ENCODE data around the gene PCSK7. TPM values are rescaled to one million over a fixed set of nuclear protein-coding genes. Genes with fewer than 3 reads are reported as not detected.

Gene PCSK7
- total RNA-seq, 1 experiment from 2014 or later: 30.0 TPM

GRCh38 chr11:117225553-117226170 is 6.2 kb downstream of the PCSK7 start:
- ChIA-PET CTCF (interaction anchor here (1.6 to 2.8 kb wide), 4 partner anchors 11 to 493 kb away, joined by 4 to 30 read pairs (median 8); partner anchors contain the start of genes APOA5 and SIDT2), POLR2A (no interaction called here), RAD21 (ENCODE audit: low non-redundant PET in 1 of 2, low total read pairs in 2 of 2, uncharacterized antibody in 2 of 2, unreplicated experiment in 2 of 2) (no interaction called here)
- ATAC-seq (no peak), DNase-seq (ENCODE audit: low read depth, low spot score) (no peak)
- TF ChIP-seq CTCF (IDR thresholded peaks at IDR 0.05 in 2 of 3, conservative IDR thresholded peaks at IDR 0.05 in 1 of 3; ENCODE audit: borderline replicate concordance in 1 of 3, insufficient read depth in 1 of 3, low read depth in 2 of 3, low read length in 2 of 3): no peak
- intact Hi-C loops (cut with micrococcal nuclease): loop anchor here (1.0 to 5.0 kb wide), 5 partner anchors 44 to 493 kb away; partner anchors contain the start of gene APOA5
- H2AFZ ChIP-seq (ENCODE audit: low read depth, low read length, poor library complexity, severe bottlenecking): no peak overlapping the region
- peaks cover 9% of the 10 kb centered on the region for H3K79me2 ChIP-seq (ENCODE audit: insufficient read depth, low read length)
- no peaks in the 10 kb centered on the region for H3K27me3 ChIP-seq (ENCODE audit: insufficient read depth, low read length)
- no peaks in the 10 kb centered on the region for H3K9me2 ChIP-seq (ENCODE audit: insufficient read depth)
- no peak overlapping the region for H3K9ac ChIP-seq (ENCODE audit: low read length)
- peaks cover 15 to 24% of the 10 kb centered on the region in 2 experiments for H3K4me1 ChIP-seq (ENCODE audit: control insufficient read depth in 1 of 2, insufficient read depth in 2 of 2, low read length in 2 of 2)
- BruUV-seq (replicated peaks): no TSS peak
- no peaks in the 10 kb centered on the region for H4K20me1 ChIP-seq (ENCODE audit: insufficient read depth)
- no peaks in the 10 kb centered on the region for H3K9me3 ChIP-seq (ENCODE audit: control insufficient read depth in 1 of 2, insufficient read depth in 1 of 2, low read depth in 1 of 2, low read length in 2 of 2)
- no peak overlapping the region for H3K4me2 ChIP-seq (ENCODE audit: low read length)
- H3K36me3 ChIP-seq (ENCODE audit: control insufficient read depth in 1 of 2, insufficient read depth in 2 of 2, low read length in 2 of 2): peaks cover 9 to 12% of the 10 kb centered on the region in 2 experiments; a peak in 3 of 4 replicates
- no peak overlapping the region for H3K27ac ChIP-seq (ENCODE audit: low read depth, low read length)
- H3K4me3 ChIP-seq (replicated peaks in 1 of 2; ENCODE audit: low read depth in 1 of 2, low read length in 2 of 2): no peak overlapping the region

DNA sequence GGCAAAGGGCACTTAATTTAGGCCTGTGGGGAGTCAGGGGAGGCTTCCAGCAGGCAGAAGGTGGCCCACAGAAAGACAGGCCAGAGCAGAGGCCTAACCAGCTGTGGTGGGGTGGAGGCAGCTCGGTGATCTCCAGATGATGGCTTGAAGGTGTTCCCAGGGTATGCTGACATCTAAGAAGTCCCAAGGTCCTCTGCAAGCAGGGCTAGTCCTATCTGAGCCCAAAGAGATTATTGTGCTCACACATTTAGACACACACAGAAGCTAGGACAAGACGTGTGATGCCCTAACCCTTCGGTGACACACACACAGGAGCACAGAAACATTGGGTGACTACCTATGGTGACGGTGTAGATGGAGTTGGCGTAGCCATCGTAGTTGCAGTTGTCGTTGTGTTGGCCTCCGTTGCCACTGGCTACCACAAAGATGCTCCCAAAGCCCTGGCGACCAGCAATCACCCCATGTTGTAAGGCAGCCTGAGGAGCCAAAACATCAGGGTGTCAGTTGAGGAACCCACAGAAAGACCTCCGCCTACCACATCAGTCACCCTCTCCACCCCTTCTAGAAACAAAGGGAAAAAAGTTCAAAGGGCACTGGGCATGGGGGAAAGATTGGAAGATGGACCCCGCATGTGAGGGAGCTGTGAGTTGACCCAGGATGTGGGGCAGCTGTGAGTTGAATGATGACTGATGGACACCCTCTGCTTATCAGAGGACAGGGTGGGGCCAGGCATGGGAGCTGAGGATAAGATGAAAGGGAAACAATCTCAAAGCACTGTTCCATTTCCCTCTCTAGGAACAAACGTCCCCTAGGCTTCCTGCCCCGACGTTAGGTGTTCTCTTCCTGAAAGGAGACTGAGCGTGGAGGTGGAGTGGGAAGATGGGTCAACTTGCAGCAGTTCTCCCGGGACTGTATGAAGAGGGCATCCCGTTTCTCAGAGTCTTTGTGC is 7.9 kb downstream of the PCSK7 start:
- H3K36me3 ChIP-seq (ENCODE audit: control insufficient read depth in 1 of 2, insufficient read depth in 2 of 2, low read length in 2 of 2): peaks cover 11 to 17% of the 10 kb centered on the region in 2 experiments; a peak in 3 of 4 replicates
- H3K9ac ChIP-seq (ENCODE audit: low read length): no peak overlapping the region
- H3K79me2 ChIP-seq (ENCODE audit: insufficient read depth, low read length): no peaks in the 10 kb centered on the region
- no TSS peak for BruUV-seq (replicated peaks)
- H2AFZ ChIP-seq (ENCODE audit: low read depth, low read length, poor library complexity, severe bottlenecking): no peak overlapping the region
- H3K9me2 ChIP-seq (ENCODE audit: insufficient read depth): no peaks in the 10 kb centered on the region
- no peak overlapping the region for H3K4me2 ChIP-seq (ENCODE audit: low read length)
- H3K4me3 ChIP-seq (replicated peaks in 1 of 2; ENCODE audit: low read depth in 1 of 2, low read length in 2 of 2): no peak overlapping the region
- ChIA-PET CTCF (no interaction called here), RAD21 (ENCODE audit: low non-redundant PET in 1 of 2, low total read pairs in 2 of 2, uncharacterized antibody in 2 of 2, unreplicated experiment in 2 of 2) (no interaction called here), POLR2A (no interaction called here)
- TF ChIP-seq, protein P1, sequence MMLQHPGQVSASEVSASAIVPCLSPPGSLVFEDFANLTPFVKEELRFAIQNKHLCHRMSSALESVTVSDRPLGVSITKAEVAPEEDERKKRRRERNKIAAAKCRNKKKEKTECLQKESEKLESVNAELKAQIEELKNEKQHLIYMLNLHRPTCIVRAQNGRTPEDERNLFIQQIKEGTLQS (IDR thresholded peaks at IDR 0.05): no peak
- no peak for TF ChIP-seq REST (IDR thresholded peaks at IDR 0.05; ENCODE audit: low read depth)
- no peak for TF ChIP-seq SRF (IDR thresholded peaks at IDR 0.05; ENCODE audit: low read depth)
- no peak overlapping the region for H3K27ac ChIP-seq (ENCODE audit: low read depth, low read length)
- ATAC-seq: no peak
- intact Hi-C loops (cut with micrococcal nuclease): no loop called here
- H4K20me1 ChIP-seq (ENCODE audit: insufficient read depth): no peaks in the 10 kb centered on the region
- H3K27me3 ChIP-seq (ENCODE audit: insufficient read depth, low read length): no peaks in the 10 kb centered on the region
- peaks cover 10 to 20% of the 10 kb centered on the region in 2 experiments for H3K4me1 ChIP-seq (ENCODE audit: control insufficient read depth in 1 of 2, insufficient read depth in 2 of 2, low read length in 2 of 2)
- DNase-seq (ENCODE audit: low read depth, low spot score): no peak
- no peaks in the 10 kb centered on the region for H3K9me3 ChIP-seq (ENCODE audit: control insufficient read depth in 1 of 2, insufficient read depth in 1 of 2, low read depth in 1 of 2, low read length in 2 of 2)
